Parathyroid adenoma (tissue), 2 donors: Measurements from ENCODE around the gene TMEM108.
A peak's percentile ranks its signal among the peaks of the same experiment; 100 is the strongest.

Experiments used
- H2AFZ ChIP-seq: fragments of 300-600 bp; sonication (generic); one replicate; pipeline ENCODE4 v1.7.0; 2017; ENCODE audit warnings: antibody characterized with exemption, mild to moderate bottlenecking
- H3K27ac ChIP-seq: fragments of 300-600 bp; sonication (generic); one replicate; pipeline ENCODE4 v1.7.0; 2017
- H3K27me3 ChIP-seq: fragments of 300-600 bp; sonication (generic); one replicate; pipeline ENCODE4 v1.7.0; 2017; ENCODE audit warnings: low read length; ENCODE audit not compliant: control insufficient read depth, insufficient read depth
- H3K36me3 ChIP-seq: fragments of 300-600 bp; sonication (generic); one replicate; pipeline ENCODE4 v1.7.0; 2017; ENCODE audit warnings: low read length; ENCODE audit not compliant: control insufficient read depth, insufficient read depth
- H3K4me1 ChIP-seq: fragments of 300-600 bp; sonication (generic); one replicate; pipeline ENCODE4 v1.7.0; 2017; ENCODE audit warnings: control low read depth
- H3K4me2 ChIP-seq: fragments of 300-600 bp; sonication (generic); one replicate; pipeline ENCODE4 v1.7.0; 2017; ENCODE audit warnings: low read length
- H3K4me3 ChIP-seq: fragments of 300-600 bp; sonication (generic); one replicate; pipeline ENCODE4 v1.7.0; 2017; ENCODE audit warnings: low read depth, low read length
- H3K79me2 ChIP-seq: fragments of 300-600 bp; sonication (generic); one replicate; pipeline ENCODE4 v1.7.0; 2017; ENCODE audit warnings: control low read depth
- H3K9ac ChIP-seq: fragments of 300-600 bp; sonication (generic); one replicate; pipeline ENCODE4 v1.7.0; 2017; ENCODE audit warnings: mild to moderate bottlenecking
- H3K9me3 ChIP-seq: fragments of 300-600 bp; sonication (generic); one replicate; pipeline ENCODE4 v1.7.0; 2017; ENCODE audit warnings: low read length; ENCODE audit not compliant: control insufficient read depth
- TF ChIP-seq, protein P1 (sequence below): fragments of 300-600 bp; sonication (generic); IDR thresholded peaks from one replicate; pipeline ENCODE4 v1.7.0; 2017; ENCODE audit warnings: antibody characterized with exemption, mild to moderate bottlenecking
- donor health status: primary hyperparathyroidism.

The TMEM108 gene

DNA sequence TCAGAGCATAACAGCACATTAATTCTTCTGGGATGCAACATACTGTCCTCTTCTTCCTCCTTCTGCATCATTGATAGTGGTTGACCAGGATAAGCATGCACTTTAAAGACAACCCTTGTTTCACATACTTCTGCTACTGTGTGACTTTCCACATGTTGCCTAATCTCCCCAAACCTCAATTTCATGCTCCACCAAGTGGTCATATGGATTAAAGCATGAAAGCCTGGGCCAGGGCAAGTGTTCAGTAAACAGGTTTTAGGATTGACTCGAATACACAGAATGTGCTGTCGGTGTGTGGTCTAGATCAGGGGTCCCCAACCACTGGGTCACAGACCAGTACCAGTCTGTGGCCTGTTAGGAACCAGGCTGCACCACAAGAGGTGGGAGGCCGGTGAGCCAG lies 339.2 kb downstream of the TMEM108 start:
- no peaks in the 10 kb centered on the region for H3K36me3 ChIP-seq
- H3K9me3 ChIP-seq: no peaks in the 10 kb centered on the region
- TF ChIP-seq, protein P1, sequence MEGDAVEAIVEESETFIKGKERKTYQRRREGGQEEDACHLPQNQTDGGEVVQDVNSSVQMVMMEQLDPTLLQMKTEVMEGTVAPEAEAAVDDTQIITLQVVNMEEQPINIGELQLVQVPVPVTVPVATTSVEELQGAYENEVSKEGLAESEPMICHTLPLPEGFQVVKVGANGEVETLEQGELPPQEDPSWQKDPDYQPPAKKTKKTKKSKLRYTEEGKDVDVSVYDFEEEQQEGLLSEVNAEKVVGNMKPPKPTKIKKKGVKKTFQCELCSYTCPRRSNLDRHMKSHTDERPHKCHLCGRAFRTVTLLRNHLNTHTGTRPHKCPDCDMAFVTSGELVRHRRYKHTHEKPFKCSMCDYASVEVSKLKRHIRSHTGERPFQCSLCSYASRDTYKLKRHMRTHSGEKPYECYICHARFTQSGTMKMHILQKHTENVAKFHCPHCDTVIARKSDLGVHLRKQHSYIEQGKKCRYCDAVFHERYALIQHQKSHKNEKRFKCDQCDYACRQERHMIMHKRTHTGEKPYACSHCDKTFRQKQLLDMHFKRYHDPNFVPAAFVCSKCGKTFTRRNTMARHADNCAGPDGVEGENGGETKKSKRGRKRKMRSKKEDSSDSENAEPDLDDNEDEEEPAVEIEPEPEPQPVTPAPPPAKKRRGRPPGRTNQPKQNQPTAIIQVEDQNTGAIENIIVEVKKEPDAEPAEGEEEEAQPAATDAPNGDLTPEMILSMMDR: peak; percentile 12
- no peak overlapping the region for H3K4me2 ChIP-seq
- no peak overlapping the region for H3K27ac ChIP-seq
- H3K4me1 ChIP-seq: no peaks in the 10 kb centered on the region
- H3K27me3 ChIP-seq: no peaks in the 10 kb centered on the region
- H3K9ac ChIP-seq: no peak overlapping the region
- H3K4me3 ChIP-seq: no peak overlapping the region
- no peak overlapping the region for H2AFZ ChIP-seq
- no peaks in the 10 kb centered on the region for H3K79me2 ChIP-seq

DNA sequence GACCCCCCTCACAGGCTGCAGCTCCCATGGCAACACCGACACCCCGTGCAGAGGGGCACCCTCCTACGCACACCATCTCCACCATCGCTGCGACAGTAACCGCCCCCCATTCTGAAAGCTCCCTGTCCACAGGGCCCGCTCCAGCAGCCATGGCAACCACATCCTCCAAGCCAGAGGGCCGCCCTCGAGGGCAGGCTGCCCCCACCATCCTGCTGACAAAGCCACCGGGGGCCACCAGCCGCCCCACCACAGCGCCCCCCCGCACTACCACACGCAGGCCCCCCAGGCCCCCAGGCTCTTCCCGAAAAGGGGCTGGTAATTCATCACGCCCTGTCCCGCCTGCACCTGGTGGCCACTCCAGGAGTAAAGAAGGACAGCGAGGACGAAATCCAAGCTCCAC lies 341.7 kb downstream of the TMEM108 start:
- H3K4me3 ChIP-seq: no peak overlapping the region
- no peaks in the 10 kb centered on the region for H3K36me3 ChIP-seq
- H3K9me3 ChIP-seq: no peaks in the 10 kb centered on the region
- H3K27me3 ChIP-seq: no peaks in the 10 kb centered on the region
- no peak overlapping the region for H3K4me2 ChIP-seq
- H3K9ac ChIP-seq: no peak overlapping the region
- H3K4me1 ChIP-seq: peaks cover 3% of the 10 kb centered on the region
- TF ChIP-seq, protein P1: no peak
- H3K79me2 ChIP-seq: no peaks in the 10 kb centered on the region
- no peak overlapping the region for H2AFZ ChIP-seq
- H3K27ac ChIP-seq: no peak overlapping the region

DNA sequence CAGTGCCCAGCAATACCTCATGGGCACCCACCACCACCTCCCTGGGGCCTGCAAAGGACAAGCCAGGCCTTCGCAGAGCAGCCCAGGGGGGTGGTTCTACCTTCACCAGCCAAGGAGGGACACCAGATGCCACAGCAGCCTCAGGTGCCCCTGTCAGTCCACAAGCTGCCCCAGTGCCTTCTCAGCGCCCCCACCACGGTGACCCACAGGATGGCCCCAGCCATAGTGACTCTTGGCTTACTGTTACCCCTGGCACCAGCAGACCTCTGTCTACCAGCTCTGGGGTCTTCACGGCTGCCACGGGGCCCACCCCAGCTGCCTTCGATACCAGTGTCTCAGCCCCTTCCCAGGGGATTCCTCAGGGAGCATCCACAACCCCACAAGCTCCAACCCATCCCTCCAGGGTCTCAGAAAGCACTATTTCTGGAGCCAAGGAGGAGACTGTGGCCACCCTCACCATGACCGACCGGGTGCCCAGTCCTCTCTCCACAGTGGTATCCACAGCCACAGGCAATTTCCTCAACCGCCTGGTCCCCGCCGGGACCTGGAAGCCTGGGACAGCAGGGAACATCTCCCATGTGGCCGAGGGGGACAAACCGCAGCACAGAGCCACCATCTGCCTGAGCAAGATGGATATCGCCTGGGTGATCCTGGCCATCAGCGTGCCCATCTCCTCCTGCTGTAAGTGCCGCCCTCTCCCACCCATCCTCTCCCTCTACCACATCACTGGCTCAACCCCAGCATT lies 342.5 kb downstream of the TMEM108 start:
- TF ChIP-seq, protein P1: no peak
- Histone ChIP-seq H3K27ac (no peak overlapping the region), H3K9ac (no peak overlapping the region)

DNA sequence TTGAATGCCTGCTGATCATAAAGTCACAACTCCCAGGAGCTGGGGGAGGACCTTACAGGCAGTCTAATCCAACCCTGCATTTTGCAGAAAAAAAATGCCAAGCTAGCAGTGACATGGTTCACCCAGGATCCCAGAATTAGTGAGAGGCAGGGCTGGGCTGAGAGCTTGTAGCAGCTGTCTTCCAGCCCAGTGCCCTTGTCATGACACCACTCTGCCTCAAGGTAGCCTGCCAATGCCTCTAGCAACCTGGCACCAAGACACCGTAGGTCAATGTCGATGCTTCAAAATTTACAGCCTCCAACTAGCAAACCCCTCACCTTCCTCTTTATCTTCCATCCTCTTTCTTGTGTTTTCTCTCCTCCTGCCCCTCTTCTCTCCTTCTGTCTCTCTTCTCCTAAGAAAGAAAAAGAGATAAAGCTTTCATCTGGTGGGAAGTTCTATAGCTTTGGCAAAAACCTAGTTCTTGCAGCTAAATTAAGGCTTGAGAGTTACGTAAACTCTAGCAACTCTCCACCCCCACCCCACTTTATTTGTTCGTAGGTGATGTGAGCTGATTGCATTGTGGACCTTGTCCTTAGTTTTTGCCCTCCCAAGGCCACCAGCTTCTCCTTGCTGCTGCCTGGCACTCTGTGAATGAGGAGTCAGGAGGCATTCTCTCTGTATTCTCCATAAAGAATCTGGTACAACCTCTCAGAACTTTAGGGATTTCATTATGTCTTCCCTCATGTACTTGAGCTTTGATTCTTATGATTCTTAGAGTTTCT lies 343.3 kb downstream of the TMEM108 start:
- H3K4me1 ChIP-seq: peaks cover 3% of the 10 kb centered on the region
- no peak overlapping the region for H3K9ac ChIP-seq
- H3K9me3 ChIP-seq: no peaks in the 10 kb centered on the region
- H3K4me3 ChIP-seq: no peak overlapping the region
- H2AFZ ChIP-seq: no peak overlapping the region
- H3K27me3 ChIP-seq: no peaks in the 10 kb centered on the region
- no peaks in the 10 kb centered on the region for H3K36me3 ChIP-seq
- TF ChIP-seq, protein P1: no peak
- no peak overlapping the region for H3K27ac ChIP-seq
- no peak overlapping the region for H3K4me2 ChIP-seq
- no peaks in the 10 kb centered on the region for H3K79me2 ChIP-seq

More for the DNA sequence above, 342.5 kb downstream of the TMEM108 start:
- Histone ChIP-seq H3K4me3 (no peak overlapping the region), H2AFZ (no peak overlapping the region), H3K36me3 (no peaks in the 10 kb centered on the region), H3K27me3 (no peaks in the 10 kb centered on the region), H3K4me1 (peaks cover 3% of the 10 kb centered on the region), H3K9me3 (no peaks in the 10 kb centered on the region), H3K79me2 (no peaks in the 10 kb centered on the region), H3K4me2 (no peak overlapping the region)
